HG03060 (cell line): ENCODE results near the gene RUNX2.

ENCODE experiments used
- ATAC-seq: cut with Tn5 transposase; IDR thresholded peaks from one replicate; pipeline ENCODE4 v1.9.1; 2021; ENCODE audit warnings: low read depth, moderate number of reproducible peaks; ENCODE audit not compliant: unreplicated experiment

RUNX2 gene

GRCh38 chr6:45685076-45685475 is 356.9 kb downstream of the RUNX2 start:
- ATAC-seq = no peak

GRCh38 chr6:45686841-45687569 is 358.9 kb downstream of the RUNX2 start:
- ATAC-seq = no peak

GRCh38 chr6:45687570-45687969 is 359.4 kb downstream of the RUNX2 start:
- ATAC-seq = peak; percentile 90

GRCh38 chr6:45688180-45688579 is 360.1 kb downstream of the RUNX2 start:
- no peak for ATAC-seq

- no peak for ATAC-seq
These were observed 361.9 kb downstream of the RUNX2 start for GRCh38 chr6:45689926-45690615.

- no peak for ATAC-seq
These were observed 362.7 kb downstream of the RUNX2 start for GRCh38 chr6:45690846-45691245.

GRCh38 chr6:45691426-45691825 is 363.3 kb downstream of the RUNX2 start:
- no peak for ATAC-seq

- ATAC-seq = no peak
These were observed 363.9 kb downstream of the RUNX2 start for GRCh38 chr6:45692021-45692420.

GRCh38 chr6:45696738-45697137 is 368.6 kb downstream of the RUNX2 start:
- no peak for ATAC-seq

GRCh38 chr6:45697605-45698004 is 369.5 kb downstream of the RUNX2 start:
- peak; percentile 88 for ATAC-seq

GRCh38 chr6:45698046-45698445 is 369.9 kb downstream of the RUNX2 start:
- ATAC-seq = no peak

- no peak for ATAC-seq
These were observed 371.5 kb downstream of the RUNX2 start for GRCh38 chr6:45699663-45700062.

- ATAC-seq = no peak
These were observed 375.0 kb downstream of the RUNX2 start for GRCh38 chr6:45702849-45703739.

- ATAC-seq = no peak
These were observed 376.1 kb downstream of the RUNX2 start for GRCh38 chr6:45704056-45704800.

GRCh38 chr6:45705137-45705855 is 377.2 kb downstream of the RUNX2 start:
- ATAC-seq = no peak

GRCh38 chr6:45706319-45706718 is 378.2 kb downstream of the RUNX2 start:
- no peak for ATAC-seq

- no peak for ATAC-seq
These were observed 379.0 kb downstream of the RUNX2 start for GRCh38 chr6:45707176-45707575.

GRCh38 chr6:45709781-45710220 is 381.7 kb downstream of the RUNX2 start:
- peak; percentile 59 for ATAC-seq

- ATAC-seq = peak; percentile 49
These were observed 382.2 kb downstream of the RUNX2 start for GRCh38 chr6:45710304-45710821.
